ENCODE data around the gene CLCNKA.

CLCNKA gene

GRCh38 chr1:16078925-16079656 is 57.3 kb downstream of the CLCNKA start:
- DNase-seq (ENCODE audit: low read depth), result peak; percentile 67

GRCh38 chr1:16080422-16081150 is 58.8 kb downstream of the CLCNKA start:
- DNase-seq (ENCODE audit: low read depth), result no peak

GRCh38 chr1:16081636-16082035 is 59.8 kb downstream of the CLCNKA start:
- DNase-seq (ENCODE audit: low read depth), result no peak

- peak; percentile 44 for DNase-seq (ENCODE audit: low read depth)
Observed at GRCh38 chr1:16082283-16083038, 60.6 kb downstream of the CLCNKA start.

- no peak for DNase-seq (ENCODE audit: low read depth)
Observed at GRCh38 chr1:16083486-16083885, 61.6 kb downstream of the CLCNKA start.
